Activated naive CD4-positive, alpha-beta T cell treated with anti-CD3 and anti-CD28 coated beads, Interleukin-2, amount 50 U/mL, for 24 hours (primary cell): ENCODE data around the gene OFD1.
"Not testable (repeated sequence)": the region's sequence is repeated elsewhere in the genome, so short reads cannot be mapped to it uniquely, and the experiment has no call there.

Experiments
- H3K27ac Mint-ChIP-seq: one replicate; pipeline ENCODE4 v1.8.0; 2021; ENCODE audit warnings: mild to moderate bottlenecking, mixed read lengths
- H3K27me3 Mint-ChIP-seq: one replicate; pipeline ENCODE4 v1.8.0; 2021; ENCODE audit warnings: mixed read lengths
- H3K36me3 Mint-ChIP-seq: one replicate; pipeline ENCODE4 v1.8.0; 2021; ENCODE audit warnings: mixed read lengths
- H3K4me1 Mint-ChIP-seq: one replicate; pipeline ENCODE4 v1.8.0; 2021; ENCODE audit warnings: mixed read lengths
- H3K4me3 Mint-ChIP-seq: one replicate; pipeline ENCODE4 v1.8.0; 2021; ENCODE audit warnings: mild to moderate bottlenecking, mixed read lengths
- H3K9me3 Mint-ChIP-seq: one replicate; pipeline ENCODE4 v1.8.0; 2021; ENCODE audit warnings: mixed read lengths

The OFD1 gene

GRCh38 chrX:13721819-13722519 lies 12.6 kb upstream of the OFD1 start:
- H3K36me3 Mint-ChIP-seq, result peaks cover 12% of the 10 kb centered on the region
- peaks cover 74% of the 10 kb centered on the region for H3K4me1 Mint-ChIP-seq
- no peak overlapping the region for H3K4me3 Mint-ChIP-seq
- no peaks in the 10 kb centered on the region for H3K9me3 Mint-ChIP-seq
- no peaks in the 10 kb centered on the region for H3K27me3 Mint-ChIP-seq
- H3K27ac Mint-ChIP-seq, result peak overlapping the region; percentile 39

GRCh38 chrX:13724878-13725277 lies 9.7 kb upstream of the OFD1 start:
- H3K4me1 Mint-ChIP-seq, result peaks cover 76% of the 10 kb centered on the region
- H3K36me3 Mint-ChIP-seq, result peaks cover 25% of the 10 kb centered on the region
- not testable (repeated sequence) for H3K9me3 Mint-ChIP-seq, H3K27me3 Mint-ChIP-seq, H3K4me3 Mint-ChIP-seq, H3K27ac Mint-ChIP-seq

GRCh38 chrX:13726583-13726982 lies 8.0 kb upstream of the OFD1 start:
- Mint-ChIP-seq H3K36me3 (peaks cover 29% of the 10 kb centered on the region), H3K4me1 (peaks cover 78% of the 10 kb centered on the region), H3K4me3 (peak overlapping the region; percentile 33)
- H3K9me3 Mint-ChIP-seq, H3K27ac Mint-ChIP-seq, H3K27me3 Mint-ChIP-seq: not testable (repeated sequence)

GRCh38 chrX:13730523-13730922 lies 4.0 kb upstream of the OFD1 start:
- Mint-ChIP-seq H3K36me3 (peaks cover 39% of the 10 kb centered on the region), H3K4me1 (peaks cover 78% of the 10 kb centered on the region)
- H3K27ac Mint-ChIP-seq, result not testable (repeated sequence)

GRCh38 chrX:13732246-13733067 lies 2.1 kb upstream of the OFD1 start:
- H3K36me3 Mint-ChIP-seq, result peaks cover 27% of the 10 kb centered on the region
- H3K4me3 Mint-ChIP-seq, result peak overlapping the region; percentile 99
- H3K27me3 Mint-ChIP-seq, result no peaks in the 10 kb centered on the region
- peaks cover 73% of the 10 kb centered on the region for H3K4me1 Mint-ChIP-seq
- no peaks in the 10 kb centered on the region for H3K9me3 Mint-ChIP-seq
- peak overlapping the region; percentile 52 for H3K27ac Mint-ChIP-seq

More at GRCh38 chrX:13730523-13730922, 4.0 kb upstream of the OFD1 start:
- not testable (repeated sequence) for H3K4me3 Mint-ChIP-seq, H3K27me3 Mint-ChIP-seq, H3K9me3 Mint-ChIP-seq

GRCh38 chrX:13733506-13733905 lies 1.0 kb upstream of the OFD1 start:
- Mint-ChIP-seq H3K27ac (peak overlapping the region; percentile 98), H3K9me3 (no peaks in the 10 kb centered on the region), H3K27me3 (no peaks in the 10 kb centered on the region), H3K4me1 (peaks cover 64% of the 10 kb centered on the region), H3K36me3 (peaks cover 23% of the 10 kb centered on the region), H3K4me3 (peak overlapping the region; percentile 99)

GRCh38 chrX:13741695-13742094 lies 7.1 kb downstream of the OFD1 start:
- peak overlapping the region; percentile 72 for H3K27ac Mint-ChIP-seq
- no peak overlapping the region for H3K4me3 Mint-ChIP-seq
- H3K27me3 Mint-ChIP-seq, result no peaks in the 10 kb centered on the region
- peaks cover 29% of the 10 kb centered on the region for H3K4me1 Mint-ChIP-seq
- H3K36me3 Mint-ChIP-seq, result no peaks in the 10 kb centered on the region
- H3K9me3 Mint-ChIP-seq, result no peaks in the 10 kb centered on the region

- Mint-ChIP-seq H3K4me3 (peak overlapping the region; percentile 52), H3K27ac (peak overlapping the region; percentile 72), H3K27me3 (no peaks in the 10 kb centered on the region), H3K9me3 (no peaks in the 10 kb centered on the region), H3K4me1 (peaks cover 31% of the 10 kb centered on the region), H3K36me3 (no peaks in the 10 kb centered on the region)
Measured at GRCh38 chrX:13742397-13743176, 8.0 kb downstream of the OFD1 start.

- no peaks in the 10 kb centered on the region for H3K9me3 Mint-ChIP-seq
- no peaks in the 10 kb centered on the region for H3K27me3 Mint-ChIP-seq
- peaks cover 31% of the 10 kb centered on the region for H3K4me1 Mint-ChIP-seq
- H3K36me3 Mint-ChIP-seq, result peaks cover 2% of the 10 kb centered on the region
- no peak overlapping the region for H3K4me3 Mint-ChIP-seq
- H3K27ac Mint-ChIP-seq, result peak overlapping the region; percentile 86
Measured at GRCh38 chrX:13747836-13748235, 13.3 kb downstream of the OFD1 start.

- Mint-ChIP-seq H3K27me3 (no peaks in the 10 kb centered on the region), H3K27ac (peak overlapping the region; percentile 81), H3K9me3 (no peaks in the 10 kb centered on the region), H3K4me1 (peaks cover 34% of the 10 kb centered on the region), H3K36me3 (peaks cover 6% of the 10 kb centered on the region), H3K4me3 (no peak overlapping the region)
Measured at GRCh38 chrX:13748486-13748885, 13.9 kb downstream of the OFD1 start.

GRCh38 chrX:13750204-13750603 lies 15.7 kb downstream of the OFD1 start:
- no peaks in the 10 kb centered on the region for H3K27me3 Mint-ChIP-seq
- H3K4me1 Mint-ChIP-seq, result peaks cover 35% of the 10 kb centered on the region
- H3K36me3 Mint-ChIP-seq, result peaks cover 6% of the 10 kb centered on the region
- H3K9me3 Mint-ChIP-seq, result no peaks in the 10 kb centered on the region
- H3K4me3 Mint-ChIP-seq, result no peak overlapping the region
- H3K27ac Mint-ChIP-seq, result no peak overlapping the region

GRCh38 chrX:13750812-13751211 lies 16.3 kb downstream of the OFD1 start:
- Mint-ChIP-seq H3K4me3 (no peak overlapping the region), H3K36me3 (peaks cover 6% of the 10 kb centered on the region), H3K27ac (no peak overlapping the region), H3K27me3 (no peaks in the 10 kb centered on the region), H3K4me1 (peaks cover 40% of the 10 kb centered on the region), H3K9me3 (no peaks in the 10 kb centered on the region)

- H3K9me3 Mint-ChIP-seq, result no peaks in the 10 kb centered on the region
- H3K4me3 Mint-ChIP-seq, result no peak overlapping the region
- H3K4me1 Mint-ChIP-seq, result peaks cover 36% of the 10 kb centered on the region
- no peaks in the 10 kb centered on the region for H3K27me3 Mint-ChIP-seq
- no peak overlapping the region for H3K27ac Mint-ChIP-seq
- peaks cover 6% of the 10 kb centered on the region for H3K36me3 Mint-ChIP-seq
Measured at GRCh38 chrX:13752141-13752540, 17.6 kb downstream of the OFD1 start.

- Mint-ChIP-seq H3K4me1 (peaks cover 31% of the 10 kb centered on the region), H3K27me3 (no peaks in the 10 kb centered on the region), H3K36me3 (peaks cover 6% of the 10 kb centered on the region), H3K4me3 (no peak overlapping the region), H3K27ac (peak overlapping the region; percentile 82), H3K9me3 (no peaks in the 10 kb centered on the region)
Measured at GRCh38 chrX:13752646-13753045, 18.1 kb downstream of the OFD1 start.

GRCh38 chrX:13754765-13755164 lies 20.2 kb downstream of the OFD1 start:
- Mint-ChIP-seq H3K27me3 (no peaks in the 10 kb centered on the region), H3K4me3 (no peak overlapping the region), H3K4me1 (peaks cover 35% of the 10 kb centered on the region), H3K36me3 (peaks cover 13% of the 10 kb centered on the region), H3K9me3 (no peaks in the 10 kb centered on the region), H3K27ac (no peak overlapping the region)

GRCh38 chrX:13755254-13755653 lies 20.7 kb downstream of the OFD1 start:
- no peak overlapping the region for H3K4me3 Mint-ChIP-seq
- peaks cover 31% of the 10 kb centered on the region for H3K4me1 Mint-ChIP-seq
- no peaks in the 10 kb centered on the region for H3K27me3 Mint-ChIP-seq
- peaks cover 15% of the 10 kb centered on the region for H3K36me3 Mint-ChIP-seq
- no peak overlapping the region for H3K27ac Mint-ChIP-seq
- H3K9me3 Mint-ChIP-seq, result no peaks in the 10 kb centered on the region
